ENCODE results near the gene LEUTX. TPM values are rescaled to one million over a fixed set of nuclear protein-coding genes. Genes with fewer than 3 reads are reported as not detected.

Gene LEUTX
- total RNA-seq, 2 donors from 2014 or later = not detected

- no peaks in the 10 kb centered on the region for H3K27me3 ChIP-seq
- no peaks in the 10 kb centered on the region for H3K9me3 ChIP-seq
- peaks cover 0 to 18% of the 10 kb centered on the region in 2 donors for H3K4me1 ChIP-seq
- TF ChIP-seq CTCF (IDR thresholded peaks at IDR 0.05) = no peak
- peak; percentile 98 for DNase-seq (ENCODE audit: low spot score)
- peaks cover 60% of the 10 kb centered on the region for H3K36me3 ChIP-seq
- H3K27ac ChIP-seq = peak within 1 kb of the TSS; percentile 83 to 94
- H3K4me3 ChIP-seq = peak within 1 kb of the TSS; percentile 54 to 97
Observed at GRCh38 chr19:39833464-39834286, 55.0 kb downstream of the LEUTX start, which contains the start of gene DYRK1B. DYRK1B (minus strand) TSS chr19:39834162; CDS start chr19:39831867, 2,295 bp downstream.

GRCh38 chr19:39834287-39834841 is 55.7 kb downstream of the LEUTX start:
- H3K4me1 ChIP-seq = peaks cover 0 to 18% of the 10 kb centered on the region in 2 donors
- H3K27me3 ChIP-seq = no peaks in the 10 kb centered on the region
- peaks cover 61% of the 10 kb centered on the region for H3K36me3 ChIP-seq
- TF ChIP-seq CTCF (IDR thresholded peaks at IDR 0.05) = no peak
- H3K4me3 ChIP-seq = peak overlapping the region; percentile 54 to 97
- H3K9me3 ChIP-seq = no peaks in the 10 kb centered on the region
- no peak for DNase-seq (ENCODE audit: low spot score)
- peak overlapping the region; percentile 83 to 94 for H3K27ac ChIP-seq

Small RNA genes within 50 kb of the gene (microRNA-seq; reads per million reads assigned to microRNA genes)
- gene MIR6719 (ENCODE audit: borderline number of aligned reads in 2 of 2, borderline replicate concordance in 1 of 2) = 0 reads per million in 2 donors

Other genes starting within 250 kb of the LEUTX start
- gene EID2B, start 246.0 kb upstream of the LEUTX start, total RNA-seq = 1 to 10 TPM; 2.1 to 2.3 TPM
- 10 to 100 TPM in 1 of 2 donors, 1 to 10 TPM in 1; 6.7 to 11.1 TPM for gene EID2, start 238.7 kb upstream of the LEUTX start, total RNA-seq
- gene LGALS13, start 176.3 kb upstream of the LEUTX start, total RNA-seq = not detected
- gene LGALS16, start 122.9 kb upstream of the LEUTX start, total RNA-seq = not detected
- not detected for gene LGALS14, start 74.4 kb upstream of the LEUTX start, total RNA-seq
- not detected for gene CLC, start 40.8 kb upstream of the LEUTX start, total RNA-seq
- gene DYRK1B, start 55.3 kb downstream of the LEUTX start, total RNA-seq = 10 to 100 TPM; 11.1 to 14.5 TPM
- 10 to 100 TPM; 63.7 to 88.5 TPM for gene FBL, start 67.5 kb downstream of the LEUTX start, total RNA-seq
- 10 to 100 TPM in 1 of 2 donors, 1 to 10 TPM in 1; 3.6 to 45.5 TPM for gene FCGBP, start 155.8 kb downstream of the LEUTX start, total RNA-seq
- gene PSMC4, start 192.3 kb downstream of the LEUTX start, total RNA-seq = 10 to 100 TPM; 76.0 to 90.2 TPM
- 1 to 10 TPM; 3.9 to 4.3 TPM for gene ZNF546, start 218.2 kb downstream of the LEUTX start, total RNA-seq

All from right atrium auricular region (tissue), 2 donors.